H1 (cell line): ENCODE results near the gene ZBED4. TPM values are rescaled to one million over a fixed set of nuclear protein-coding genes. Genes with fewer than 3 reads are reported as not detected.

Experiments used
- CTCF ChIA-PET: fragments of 300-600 bp; sonication (Branson Sonifier 250); formaldehyde crosslinking; loops from one replicate; lab custom pipeline; 2021; ENCODE audit not compliant: partially characterized antibody; lab: Charles Lee
- POLR2A ChIA-PET: fragments of 300-600 bp; sonication (Branson Sonifier 250); formaldehyde crosslinking; loops from one replicate; lab custom pipeline; 2021; ENCODE audit warnings: inconsistent platforms; ENCODE audit not compliant: partially characterized antibody; lab: Charles Lee
- DNase-seq, 2 experiments: peaks; one replicate each; pipeline versions ENCODE4 v3.0.0 to v3.0.0-alpha.2; 2010 to 2022; ENCODE audit warnings: low spot score in 2 of 2, low read depth in 1 of 2, mixed read lengths in 1 of 2
- FAIRE-seq: peaks from 2 replicates; lab custom pipeline; 2011; peaks lifted over from hg19 to GRCh38; lab: Jason Lieb, UNC
- H2AFZ ChIP-seq: 2 replicates; pipeline ENCODE4 v1.8.1; 2012; ENCODE audit warnings: low read length, inconsistent platforms
- H2AK5ac ChIP-seq: 2 replicates; pipeline ENCODE4 v1.6.1; 2013; ENCODE audit warnings: low read depth, low read length
- H2BK120ac ChIP-seq: replicated peaks from 2 replicates; pipeline ENCODE3; 2013; ENCODE audit warnings: low read depth, low read length, inconsistent platforms
- H2BK12ac ChIP-seq: 2 replicates; pipeline ENCODE4 v1.6.1; 2013; ENCODE audit warnings: low read depth, low read length
- H2BK15ac ChIP-seq: 2 replicates; pipeline ENCODE4 v1.6.1; 2013; ENCODE audit warnings: low read length
- H2BK20ac ChIP-seq: 2 replicates; pipeline ENCODE4 v1.6.1; 2013; ENCODE audit warnings: low read length
- H2BK5ac ChIP-seq: 2 replicates; pipeline ENCODE4 v1.6.1; 2013; ENCODE audit warnings: low read depth, low read length
- H3K14ac ChIP-seq: 2 replicates; pipeline ENCODE4 v1.6.1; 2013; ENCODE audit warnings: inconsistent platforms; ENCODE audit not compliant: insufficient read length
- H3K18ac ChIP-seq: 2 replicates; pipeline ENCODE4 v1.6.1; 2013; ENCODE audit warnings: low read length; ENCODE audit errors: extremely low read depth
- H3K23ac ChIP-seq: 2 replicates; pipeline ENCODE4 v1.6.1; 2013; ENCODE audit warnings: inconsistent platforms; ENCODE audit not compliant: insufficient read length
- H3K23me2 ChIP-seq: 2 replicates; pipeline ENCODE4 v1.6.1; 2013; ENCODE audit warnings: low read depth, low read length
- H3K27ac ChIP-seq: 2 replicates; pipeline ENCODE4 v1.6.1; 2011; ENCODE audit warnings: low read depth, low read length, inconsistent platforms
- H3K27me3 ChIP-seq, 4 experiments: replicated peaks in 1 of 4; 1 replicate in 1 of 4; 2 replicates in 3 of 4; pipeline versions ENCODE4 v1.6.1 to v1.8.1; 2011 to 2013; ENCODE audit warnings: low read length in 3 of 4, mild to moderate bottlenecking in 3 of 4, inconsistent platforms in 2 of 4, mixed read lengths in 2 of 4, moderate library complexity in 1 of 4; ENCODE audit not compliant: control insufficient read depth in 3 of 4, insufficient read depth in 3 of 4; ENCODE audit errors: extremely low read depth in 1 of 4
- H3K36me3 ChIP-seq, 4 experiments: 2 replicates each; pipeline versions ENCODE4 v1.6.1 to v1.8.1; 2011 to 2013; ENCODE audit warnings: mild to moderate bottlenecking in 4 of 4, low read length in 3 of 4, moderate library complexity in 2 of 4, control low read depth in 1 of 4, inconsistent platforms in 1 of 4; ENCODE audit not compliant: insufficient read depth in 4 of 4, control insufficient read depth in 2 of 4
- H3K4ac ChIP-seq: replicated peaks from 2 replicates; pipeline ENCODE3; 2013; ENCODE audit warnings: low read length, low read depth, mixed read lengths, inconsistent platforms; ENCODE audit not compliant: insufficient read length
- H3K4me1 ChIP-seq, 4 experiments: replicated peaks in 1 of 4; 1 replicate in 1 of 4; 2 replicates in 3 of 4; pipeline versions ENCODE4 v1.6.1 to v1.8.1; 2011 to 2013; ENCODE audit warnings: low read length in 3 of 4, inconsistent platforms in 2 of 4, mixed read lengths in 1 of 4; ENCODE audit not compliant: insufficient read depth in 4 of 4, control insufficient read depth in 3 of 4
- H3K4me2 ChIP-seq, 2 experiments: 2 replicates each; pipeline versions ENCODE4 v1.6.1 to v1.8.1; 2011 to 2013; ENCODE audit warnings: low read depth in 2 of 2, low read length in 2 of 2, control low read depth in 1 of 2, inconsistent platforms in 1 of 2, mild to moderate bottlenecking in 1 of 2; ENCODE audit not compliant: insufficient read depth in 1 of 2
- H3K4me3 ChIP-seq, 4 experiments: fragments of 200-600, 300-600 bp in 1 of 4; sonication (generic), shearing (Covaris generic), sonication (Bioruptor Twin) in 1 of 4; 2 replicates each; pipeline versions ENCODE4 v1.5.1 to v1.8.1; 2011 to 2016; ENCODE audit warnings: low read length in 4 of 4, low read depth in 3 of 4, control low read depth in 2 of 4, inconsistent platforms in 2 of 4, mild to moderate bottlenecking in 2 of 4, mixed read lengths in 1 of 4, moderate library complexity in 1 of 4; ENCODE audit not compliant: insufficient read depth in 2 of 4; ENCODE audit errors: extremely low read depth in 1 of 4
- H3K56ac ChIP-seq: replicated peaks from 2 replicates; pipeline ENCODE3; 2013; ENCODE audit warnings: low read depth, mild to moderate bottlenecking, mixed read lengths, low read length, inconsistent platforms; ENCODE audit not compliant: insufficient read length
- H3K79me1 ChIP-seq: 2 replicates; pipeline ENCODE4 v1.6.1; 2013; ENCODE audit warnings: low read depth, low read length, control low read depth
- H3K79me2 ChIP-seq, 2 experiments: 2 replicates each; pipeline versions ENCODE4 v1.6.1 to v1.8.1; 2012 to 2013; ENCODE audit warnings: low read length in 2 of 2, mild to moderate bottlenecking in 2 of 2, inconsistent platforms in 1 of 2; ENCODE audit not compliant: insufficient read depth in 2 of 2, control insufficient read depth in 1 of 2
- H3K9ac ChIP-seq, 4 experiments: replicated peaks in 1 of 4; 1 replicate in 1 of 4; 2 replicates in 3 of 4; pipeline versions ENCODE4 v1.6.1 to v1.8.1; 2011 to 2013; ENCODE audit warnings: low read depth in 3 of 4, low read length in 3 of 4, control low read depth in 2 of 4, mild to moderate bottlenecking in 2 of 4, moderate library complexity in 2 of 4, inconsistent platforms in 1 of 4; ENCODE audit errors: extremely low read depth in 1 of 4
- H3K9me3 ChIP-seq, 2 experiments: 2 replicates each; pipeline versions ENCODE4 v1.6.1 to v1.8.1; 2012 to 2013; ENCODE audit warnings: mild to moderate bottlenecking in 2 of 2, moderate library complexity in 2 of 2, control low read depth in 1 of 2, inconsistent platforms in 1 of 2, low read depth in 1 of 2, low read length in 1 of 2, mixed read lengths in 1 of 2; ENCODE audit not compliant: insufficient read depth in 2 of 2
- H4K20me1 ChIP-seq, 2 experiments: replicated peaks in 1 of 2; 2 replicates each; pipeline versions ENCODE3 to v1.8.1; 2011 to 2013; ENCODE audit warnings: inconsistent platforms in 2 of 2, low read length in 2 of 2, mild to moderate bottlenecking in 1 of 2; ENCODE audit not compliant: insufficient read depth in 2 of 2, control insufficient read depth in 1 of 2
- H4K5ac ChIP-seq: 2 replicates; pipeline ENCODE4 v1.6.1; 2013; ENCODE audit warnings: low read length, low read depth, mixed read lengths, inconsistent platforms; ENCODE audit not compliant: insufficient read length
- H4K8ac ChIP-seq: 2 replicates; pipeline ENCODE4 v1.8.0; 2013; ENCODE audit warnings: mild to moderate bottlenecking, moderate library complexity, low read length, inconsistent platforms; ENCODE audit not compliant: insufficient read depth; ENCODE audit errors: extremely low read depth
- H4K91ac ChIP-seq: replicated peaks from 2 replicates; pipeline ENCODE3; 2013; ENCODE audit warnings: low read length, mixed read lengths, inconsistent platforms; ENCODE audit not compliant: insufficient read length
- KDM1A ChIP-seq: fragments of 200-600, 300-600 bp; sonication (generic); IDR thresholded peaks from 2 replicates; pipeline ENCODE4 v1.7.1; 2016; ENCODE audit warnings: mild to moderate bottlenecking, low read length, borderline replicate concordance
- KDM4A ChIP-seq: IDR thresholded peaks from one replicate; pipeline ENCODE4 v1.7.1; 2012; ENCODE audit warnings: low read depth, mild to moderate bottlenecking, moderate library complexity, low read length, inconsistent platforms; ENCODE audit not compliant: severe bottlenecking
- MAX ChIP-seq: IDR thresholded peaks from 2 replicates; pipeline ENCODE4 v1.6.1; 2012; ENCODE audit warnings: inconsistent platforms
- NANOG ChIP-seq: IDR thresholded peaks from 2 replicates; pipeline ENCODE4 v1.6.1; 2011; ENCODE audit warnings: low read length, low read depth, mild to moderate bottlenecking, inconsistent platforms; ENCODE audit not compliant: insufficient read depth, poor library complexity, severe bottlenecking
- POLR2AphosphoS5 ChIP-seq: IDR thresholded peaks from 2 replicates; pipeline ENCODE4 v1.6.1; 2011; ENCODE audit warnings: low read depth, low read length
- RFX5 ChIP-seq: IDR thresholded peaks from 2 replicates; pipeline ENCODE4 v1.6.1; 2011; ENCODE audit warnings: low read depth, low read length, improper control_type of control experiment, borderline replicate concordance
- SP4 ChIP-seq: IDR thresholded peaks from 2 replicates; pipeline ENCODE4 v1.6.1; 2012; ENCODE audit warnings: low read length, inconsistent platforms
- WGBS, 2 experiments: shearing (Covaris generic) in 1 of 2; methylation state at CpG; one replicate each; pipeline versions ENCODE4 v1.1.6 to v1.1.7; 2013 to 2015; ENCODE audit warnings: low lambda C conversion rate in 2 of 2, mixed read lengths in 2 of 2, inconsistent platforms in 1 of 2, low coverage in 1 of 2, missing lambda C conversion rate in 1 of 2; ENCODE audit not compliant: insufficient replicate concordance in 2 of 2, insufficient coverage in 1 of 2, insufficient read length in 1 of 2; ENCODE audit errors: extremely low coverage in 1 of 2, missing lambda C conversion rate in 1 of 2; 5-methylcytosine and 5-hydroxymethylcytosine counted together
- polyA plus RNA-seq, 7 experiments: library from polyadenylated mRNA; depleted of rRNA in 3 of 7; stranded (reverse) in 5 of 7; unstranded in 2 of 7; fragments of >200 nt in 5 of 7; fragments of 200-250 nt in 2 of 7; gene quantifications; 1 replicate in 5 of 7; 2 replicates in 1 of 7; 4 replicates in 1 of 7; pipeline versions ENCODE4 v1.2.1 to v1.2.3, GENCODE V29; 2011 to 2013; ENCODE audit warnings: missing spikeins in 2 of 7, mixed read lengths in 2 of 7
- total RNA-seq: library from RNA; stranded (reverse); fragmentation: NEBNext Ultra II Directional; extraction: Animal tissue kit (Norgen Biotek cat#: 25700); gene quantifications from 2 replicates; pipeline ENCODE4 v1.2.1, GENCODE V29; 2021
- TF ChIP-seq, protein P1 (sequence below), 3 experiments: IDR thresholded peaks; 1 replicate in 2 of 3; 2 replicates in 1 of 3; pipeline versions ENCODE4 v1.5.1 to v1.6.1; 2011; ENCODE audit warnings: low read length in 3 of 3, mild to moderate bottlenecking in 3 of 3, inconsistent platforms in 2 of 3, low read depth in 1 of 3, moderate library complexity in 1 of 3; ENCODE audit not compliant: insufficient read depth in 1 of 3; ENCODE audit errors: control extremely low read depth in 1 of 3

Gene ZBED4
- total and polyA plus RNA-seq, 2 of the 8 experiments (the other 6 are each of a cell fraction or from before 2014, with no cell fraction given): 11.0 to 28.3 TPM

DNA sequence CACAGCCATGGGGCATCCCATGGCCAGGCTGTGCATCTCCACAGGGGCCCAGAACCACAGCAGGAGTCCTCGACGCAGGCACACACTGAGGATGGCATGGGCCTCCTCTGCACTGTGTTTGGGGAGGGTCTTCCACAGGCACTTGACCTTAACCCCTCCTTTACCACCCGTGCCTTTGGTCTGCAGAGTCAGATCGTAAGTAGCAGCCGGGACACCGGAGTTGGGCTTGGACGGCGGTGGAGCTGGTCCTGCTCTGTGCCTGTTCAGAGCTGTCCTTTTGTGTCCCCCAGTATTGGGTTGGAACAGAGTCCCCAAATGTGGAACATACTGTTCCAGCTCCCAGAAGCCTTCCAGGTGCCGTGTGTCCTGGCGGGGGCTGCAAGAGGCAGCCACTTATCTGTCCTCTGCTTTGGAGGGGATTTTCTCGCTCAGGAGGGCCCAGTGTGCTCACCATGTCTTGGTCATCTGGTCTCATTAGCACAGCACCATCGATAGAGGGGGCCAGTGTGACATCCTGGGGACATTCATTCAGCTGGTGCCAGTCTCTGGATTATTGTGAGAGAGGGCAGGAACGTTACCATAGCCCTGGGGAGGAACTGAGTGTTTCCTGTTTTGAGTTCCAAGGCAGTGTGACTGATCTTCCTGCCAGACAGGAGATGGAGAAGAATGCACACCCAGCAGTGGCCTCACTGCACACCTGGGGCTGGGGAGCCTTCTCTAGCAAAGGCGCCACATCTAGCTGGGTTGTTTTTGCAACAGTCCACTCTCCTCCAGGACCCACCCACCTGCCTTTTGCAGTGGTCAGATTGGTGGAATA is 77.2 kb downstream of the ZBED4 start:
- Histone ChIP-seq H2BK5ac (no peak overlapping the region), H2BK12ac (peak overlapping the region; percentile 50; the same call in 1 of the 2 replicates), H3K9ac (no peak overlapping the region), H2AK5ac (0 out of 2 replicates have a peak overlapping the region, but pooled peaks have one; percentile 14), H3K27ac (no peak overlapping the region), H3K23ac (no peak overlapping the region), H3K27me3 (peaks cover 0 to 12% (median 10%) of the 10 kb centered on the region in 4 experiments; a peak in 6 of 7 replicates), H4K5ac (no peak overlapping the region), H3K36me3 (no peaks in the 10 kb centered on the region; a peak in 1 of 8 replicates), H4K91ac (no peak overlapping the region), H3K4me1 (peaks cover 0 to 8% (median 1%) of the 10 kb centered on the region in 4 experiments; a peak in 2 of 7 replicates), H2BK120ac (no peak overlapping the region), H3K79me1 (no peaks in the 10 kb centered on the region; the same call in 1 of the 2 replicates), H4K8ac (no peak overlapping the region), H3K4ac (no peak overlapping the region), H2BK15ac (peak overlapping the region; percentile 32; the same call in 1 of the 2 replicates), H3K9me3 (no peaks in the 10 kb centered on the region), H3K14ac (no peak overlapping the region), H3K56ac (no peak overlapping the region), H3K4me3 (no peak overlapping the region), H3K79me2 (no peaks in the 10 kb centered on the region), H3K18ac (no peak overlapping the region), H3K23me2 (peaks cover 7% of the 10 kb centered on the region; the same call in 1 of the 2 replicates), H2BK20ac (no peak overlapping the region), H3K4me2 (no peak overlapping the region), H4K20me1 (peaks cover 2 to 6% of the 10 kb centered on the region in 2 experiments), H2AFZ (no peak overlapping the region)
- ChIA-PET POLR2A (interaction anchor here (0.6 to 1.6 kb wide), 3 partner anchors 13 to 82 kb away, joined by 3 read pairs; partner anchors contain the start of genes ALG12 and CRELD2), CTCF (interaction anchor here (0.6 to 5.2 kb wide), 29 partner anchors 9 to 405 kb away, joined by 3 to 54 read pairs (median 5); partner anchors contain the start of gene IL17REL)
- FAIRE-seq: no peak
- 80% methylated on average over 14 of the region's 14 CpGs; no CpG with 5 or more reads in 1 of the 2 experiments for WGBS, 2 experiments
- no peak for DNase-seq
- TF ChIP-seq RFX5: no peak
- TF ChIP-seq MAX: no peak
- TF ChIP-seq KDM1A: no peak
- TF ChIP-seq POLR2AphosphoS5: no peak
- no peak for TF ChIP-seq NANOG
- TF ChIP-seq, protein P1, sequence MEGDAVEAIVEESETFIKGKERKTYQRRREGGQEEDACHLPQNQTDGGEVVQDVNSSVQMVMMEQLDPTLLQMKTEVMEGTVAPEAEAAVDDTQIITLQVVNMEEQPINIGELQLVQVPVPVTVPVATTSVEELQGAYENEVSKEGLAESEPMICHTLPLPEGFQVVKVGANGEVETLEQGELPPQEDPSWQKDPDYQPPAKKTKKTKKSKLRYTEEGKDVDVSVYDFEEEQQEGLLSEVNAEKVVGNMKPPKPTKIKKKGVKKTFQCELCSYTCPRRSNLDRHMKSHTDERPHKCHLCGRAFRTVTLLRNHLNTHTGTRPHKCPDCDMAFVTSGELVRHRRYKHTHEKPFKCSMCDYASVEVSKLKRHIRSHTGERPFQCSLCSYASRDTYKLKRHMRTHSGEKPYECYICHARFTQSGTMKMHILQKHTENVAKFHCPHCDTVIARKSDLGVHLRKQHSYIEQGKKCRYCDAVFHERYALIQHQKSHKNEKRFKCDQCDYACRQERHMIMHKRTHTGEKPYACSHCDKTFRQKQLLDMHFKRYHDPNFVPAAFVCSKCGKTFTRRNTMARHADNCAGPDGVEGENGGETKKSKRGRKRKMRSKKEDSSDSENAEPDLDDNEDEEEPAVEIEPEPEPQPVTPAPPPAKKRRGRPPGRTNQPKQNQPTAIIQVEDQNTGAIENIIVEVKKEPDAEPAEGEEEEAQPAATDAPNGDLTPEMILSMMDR (IDR thresholded peaks at IDR 0.05; ENCODE audit: control extremely low read depth in 1 of 3, insufficient read depth in 1 of 3, low read depth in 1 of 3, low read length in 3 of 3): peak in 2 of 3 experiments; percentile 61 to 62; a peak in 3 of 4 replicates
- no peak for TF ChIP-seq SP4
- TF ChIP-seq KDM4A: no peak
